Neural crest cell (in vitro differentiated cells): Measurements from ENCODE around the gene RARA. TPM values are rescaled to one million over a fixed set of nuclear protein-coding genes. Genes with fewer than 3 reads are reported as not detected.

Experiments
- DNase-seq: peaks from one replicate; pipeline ENCODE4 v3.0.0; 2021; ENCODE audit warnings: low read depth, mixed read lengths, low spot score
- H3K27ac Mint-ChIP-seq: one replicate; pipeline ENCODE4 v1.8.0; 2021; ENCODE audit warnings: mild to moderate bottlenecking, mixed read lengths; ENCODE audit not compliant: unreplicated experiment
- H3K27me3 Mint-ChIP-seq: 2 replicates; pipeline ENCODE4 v1.8.0; 2021; ENCODE audit warnings: low read depth, mild to moderate bottlenecking, mixed read lengths
- H3K36me3 Mint-ChIP-seq: 2 replicates; pipeline ENCODE4 v1.8.0; 2021; ENCODE audit warnings: low read depth, mild to moderate bottlenecking, mixed read lengths
- H3K4me1 Mint-ChIP-seq: 2 replicates; pipeline ENCODE4 v1.8.0; 2021; ENCODE audit warnings: mixed read lengths
- H3K4me3 Mint-ChIP-seq: one replicate; pipeline ENCODE4 v1.8.0; 2021; ENCODE audit warnings: mild to moderate bottlenecking, mixed read lengths
- H3K9me3 Mint-ChIP-seq: 2 replicates; pipeline ENCODE4 v1.8.0; 2021; ENCODE audit warnings: mixed read lengths
- CTCF ChIP-seq: fragments of 200-600 bp; sonication (generic); conservative IDR thresholded peaks from 2 replicates; pipeline ENCODE4 v1.5.0; 2021; ENCODE audit warnings: antibody characterized with exemption, mild to moderate bottlenecking
- total RNA-seq: library from RNA; stranded (reverse); gene quantifications from 2 replicates; pipeline ENCODE4 v1.2.1, GENCODE V29; 2021

The RARA gene
- total RNA-seq, 1 donor from 2014 or later = 25.9 TPM

GRCh38 chr17:40290629-40291280 is 18.2 kb upstream of the RARA start:
- peak; percentile 72 for TF ChIP-seq CTCF
- Mint-ChIP-seq H3K27me3 (no peaks in the 10 kb centered on the region), H3K4me3 (peak overlapping the region; percentile 95), H3K36me3 (peaks cover 17% of the 10 kb centered on the region), H3K9me3 (no peaks in the 10 kb centered on the region), H3K27ac (no peak overlapping the region), H3K4me1 (peaks cover 33% of the 10 kb centered on the region)
- no peak for DNase-seq

GRCh38 chr17:40291281-40291664 is 17.7 kb upstream of the RARA start:
- Mint-ChIP-seq H3K4me1 (peaks cover 33% of the 10 kb centered on the region), H3K36me3 (peaks cover 17% of the 10 kb centered on the region), H3K27ac (no peak overlapping the region), H3K9me3 (no peaks in the 10 kb centered on the region), H3K4me3 (no peak overlapping the region), H3K27me3 (no peaks in the 10 kb centered on the region)
- no peak for DNase-seq
- TF ChIP-seq CTCF = no peak

- peaks cover 28% of the 10 kb centered on the region for H3K4me1 Mint-ChIP-seq
- DNase-seq = no peak
- no peaks in the 10 kb centered on the region for H3K27me3 Mint-ChIP-seq
- no peak overlapping the region for H3K4me3 Mint-ChIP-seq
- no peak for TF ChIP-seq CTCF
- no peaks in the 10 kb centered on the region for H3K9me3 Mint-ChIP-seq
- H3K36me3 Mint-ChIP-seq = peaks cover 16% of the 10 kb centered on the region
- no peak overlapping the region for H3K27ac Mint-ChIP-seq
Measured at GRCh38 chr17:40293363-40293762, 15.6 kb upstream of the RARA start.

GRCh38 chr17:40295488-40296436 is 13.2 kb upstream of the RARA start:
- peaks cover 10% of the 10 kb centered on the region for H3K4me1 Mint-ChIP-seq
- H3K9me3 Mint-ChIP-seq = no peaks in the 10 kb centered on the region
- H3K4me3 Mint-ChIP-seq = no peak overlapping the region

GRCh38 chr17:40297511-40297910 is 11.5 kb upstream of the RARA start:
- H3K9me3 Mint-ChIP-seq = no peaks in the 10 kb centered on the region
- DNase-seq = no peak
- no peak overlapping the region for H3K4me3 Mint-ChIP-seq
- H3K27ac Mint-ChIP-seq = no peak overlapping the region
- peaks cover 7% of the 10 kb centered on the region for H3K4me1 Mint-ChIP-seq
- no peak for TF ChIP-seq CTCF
- no peaks in the 10 kb centered on the region for H3K27me3 Mint-ChIP-seq
- H3K36me3 Mint-ChIP-seq = peaks cover 12% of the 10 kb centered on the region

More at GRCh38 chr17:40295488-40296436, 13.2 kb upstream of the RARA start:
- DNase-seq = no peak
- H3K27me3 Mint-ChIP-seq = no peaks in the 10 kb centered on the region
- peaks cover 13% of the 10 kb centered on the region for H3K36me3 Mint-ChIP-seq
- H3K27ac Mint-ChIP-seq = no peak overlapping the region
- TF ChIP-seq CTCF = no peak
